ELF-1 (cell line): ENCODE data around the gene MRTFA.
"Not testable (repeated sequence)": the region's sequence is repeated elsewhere in the genome, so short reads cannot be mapped to it uniquely, and the experiment has no call there.

Experiments used
- DNase-seq: peaks from one replicate; pipeline ENCODE4 v3.0.0-alpha.2; 2016; ENCODE audit warnings: low read depth, low spot score

MRTFA gene

DNA sequence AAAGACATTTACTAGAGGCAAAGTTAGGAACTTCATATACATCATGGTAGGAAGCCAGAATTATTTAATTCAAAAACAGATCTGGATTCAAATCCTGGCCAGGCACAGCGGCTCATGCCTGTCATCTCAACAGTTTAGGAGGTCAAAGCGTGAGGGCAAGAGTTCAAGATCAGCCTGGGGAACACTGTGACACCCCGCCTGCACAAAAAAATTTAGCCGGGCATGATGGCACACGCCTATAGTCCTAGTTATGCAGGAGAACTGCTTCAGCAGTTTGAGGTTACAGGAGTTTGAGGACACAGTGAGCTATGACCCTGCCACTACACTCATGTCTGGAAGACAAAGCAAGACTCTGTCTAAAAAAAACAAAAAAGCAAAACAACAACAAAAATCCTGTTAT is 8.9 kb downstream of the MRTFA start:
- DNase-seq = no peak

DNA sequence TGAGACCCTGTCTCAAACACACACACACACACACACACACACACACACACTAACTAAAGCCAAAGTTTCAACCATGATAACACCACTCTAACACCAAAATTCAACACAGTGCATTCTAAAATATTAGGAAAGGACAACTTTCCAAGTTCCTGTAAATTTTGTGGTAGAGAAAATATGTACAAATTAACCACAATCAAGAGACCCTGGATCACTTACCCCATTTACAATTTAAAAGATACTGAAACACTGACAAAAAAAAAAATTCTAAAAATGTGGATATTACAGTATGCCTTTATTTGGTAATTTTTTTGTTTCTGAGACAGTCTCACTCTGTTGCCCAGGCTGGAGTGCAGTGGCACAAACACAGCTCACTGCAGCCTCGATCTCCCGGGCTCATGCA is 9.7 kb downstream of the MRTFA start:
- DNase-seq = no peak

DNA sequence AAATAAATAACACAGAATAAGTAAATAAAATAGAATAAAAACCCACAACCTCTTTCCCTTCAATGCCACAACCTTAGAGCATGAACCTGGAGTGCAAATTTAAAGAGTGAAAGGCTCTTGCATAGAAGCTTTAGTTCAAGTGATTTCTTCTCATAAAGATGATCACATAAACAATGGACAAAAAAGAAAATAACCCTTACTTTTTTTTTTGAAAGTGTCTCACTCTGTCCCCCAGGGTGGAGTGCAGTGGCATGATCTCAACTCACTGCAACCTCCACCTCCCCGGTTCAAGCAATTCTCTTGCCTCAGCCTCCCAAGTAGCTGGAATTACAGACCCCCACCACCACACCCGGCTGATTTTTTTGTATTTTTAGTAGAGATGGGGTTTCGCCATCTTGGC is 10.7 kb downstream of the MRTFA start:
- DNase-seq = not testable (repeated sequence)

DNA sequence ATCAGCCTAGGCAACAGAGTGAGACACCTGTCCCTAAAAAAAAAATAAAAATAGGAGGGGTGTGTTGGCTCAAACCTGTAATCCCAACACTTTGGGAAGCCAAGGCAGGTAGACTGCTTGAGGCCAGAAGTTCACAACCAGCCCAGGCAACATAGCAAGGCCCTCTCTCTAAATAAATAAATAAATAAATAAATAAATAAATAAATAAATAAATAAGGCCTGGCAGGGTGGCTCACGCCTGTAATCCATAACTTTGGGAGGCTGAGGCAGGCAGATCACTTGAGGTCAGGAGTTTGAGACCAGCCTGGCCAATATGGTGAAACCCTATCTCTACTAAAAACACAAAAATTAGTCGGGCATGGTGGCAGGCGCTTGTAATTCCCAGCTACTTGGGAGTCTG is 11.2 kb downstream of the MRTFA start:
- DNase-seq = not testable (repeated sequence)

GRCh38 chr22:40624770-40625169 is 11.7 kb downstream of the MRTFA start:
- no peak for DNase-seq

- no peak for DNase-seq
Measured at GRCh38 chr22:40621309-40622151, 15.0 kb downstream of the MRTFA start.

- no peak for DNase-seq
Measured at GRCh38 chr22:40620464-40621046, 16.0 kb downstream of the MRTFA start.

DNA sequence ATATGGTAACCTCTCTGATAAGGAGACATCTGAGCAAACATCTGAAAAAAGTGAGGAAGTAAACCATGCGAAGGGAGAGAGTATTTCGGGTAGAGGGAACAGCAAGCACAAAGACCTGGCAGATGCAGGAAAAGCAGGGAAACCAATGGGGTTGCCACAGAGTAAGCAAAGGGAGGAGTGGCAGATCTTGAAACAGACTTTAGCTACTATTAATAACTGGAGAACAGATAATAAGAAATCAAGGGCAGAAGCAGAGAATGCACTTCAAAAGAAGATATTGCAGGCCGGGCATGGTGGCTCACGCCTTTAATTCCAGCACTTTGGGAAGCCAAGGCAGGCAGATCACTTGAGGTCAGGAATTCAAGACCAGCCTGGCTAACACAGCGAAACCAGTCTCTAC is 18.1 kb downstream of the MRTFA start:
- no peak for DNase-seq

DNA sequence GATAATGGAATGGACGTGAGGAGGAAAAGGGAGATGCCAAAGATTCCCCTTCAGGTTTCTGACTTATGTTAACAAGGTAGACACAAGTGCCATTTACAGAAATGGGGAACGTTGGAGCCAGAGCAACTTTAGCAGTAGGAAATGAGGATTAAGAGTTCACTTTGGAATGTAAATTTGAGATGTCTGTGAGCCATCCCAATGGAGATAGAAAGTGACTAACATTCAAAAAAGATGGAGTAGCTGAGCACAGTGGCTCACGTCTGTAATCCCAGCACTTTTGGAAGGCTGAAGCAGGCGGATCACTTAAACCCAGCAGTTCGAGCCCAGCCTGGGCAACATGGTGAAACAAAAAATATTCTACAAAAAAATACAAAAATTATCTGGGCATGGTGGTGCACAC is 19.9 kb downstream of the MRTFA start:
- no peak for DNase-seq

DNA sequence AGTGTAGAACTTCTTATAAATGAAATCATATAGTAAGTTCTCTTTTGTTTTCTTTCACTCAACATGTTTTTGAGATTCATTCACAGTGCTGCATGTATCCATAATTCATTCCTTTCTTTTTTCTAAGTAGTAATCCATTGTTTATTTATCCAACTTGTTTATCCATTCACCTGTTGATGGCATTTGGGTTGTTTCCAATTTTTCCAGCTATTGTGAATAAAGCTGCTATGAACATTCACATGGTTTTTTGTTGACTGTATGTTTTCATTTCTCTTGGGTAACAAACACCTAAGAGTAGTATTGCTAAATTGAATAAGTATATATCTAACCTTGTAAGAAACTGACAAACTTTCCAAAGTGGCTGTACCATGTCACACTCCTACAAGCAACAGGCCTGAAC is 23.5 kb downstream of the MRTFA start:
- no peak for DNase-seq

DNA sequence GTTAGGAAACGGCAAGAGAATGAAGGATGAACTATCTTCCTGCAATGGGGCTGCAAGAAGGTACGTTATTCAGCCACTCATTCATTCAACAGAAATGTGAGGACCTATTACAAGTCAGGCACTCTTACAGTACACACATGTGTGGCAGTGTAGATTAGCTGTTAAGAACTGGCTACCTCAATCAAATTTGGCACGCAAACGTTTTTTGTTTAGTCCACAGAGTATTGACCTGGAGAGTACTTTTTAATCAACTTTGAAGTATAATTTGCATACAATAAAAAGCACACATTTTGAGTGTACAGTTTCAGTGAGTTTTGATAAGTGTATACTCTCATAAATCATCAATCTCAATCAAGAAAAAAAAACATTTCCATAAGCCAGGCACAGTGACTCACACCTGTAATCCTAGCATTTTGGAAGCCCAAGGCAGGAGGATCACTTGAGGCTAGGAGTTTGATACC is 24.2 kb downstream of the MRTFA start:
- DNase-seq = no peak

DNA sequence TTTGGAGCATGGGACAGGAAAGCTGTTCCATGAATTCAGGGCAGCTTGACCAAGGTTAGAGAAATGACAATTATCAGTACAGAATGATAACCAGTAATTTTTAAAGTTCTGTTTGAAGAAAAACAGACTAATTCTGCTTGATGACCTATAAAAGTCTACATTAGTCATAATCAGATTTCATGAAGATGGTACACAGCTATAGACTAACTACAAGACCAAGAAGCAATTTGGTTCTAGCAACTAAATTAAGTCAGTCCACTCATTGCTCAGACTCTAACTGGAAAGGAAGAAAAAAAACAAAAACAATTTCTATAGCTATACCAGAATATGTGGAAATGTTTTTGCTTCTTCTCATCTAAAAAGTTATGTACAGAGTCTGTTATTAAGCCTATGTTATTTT is 24.9 kb downstream of the MRTFA start:
- no peak for DNase-seq

DNA sequence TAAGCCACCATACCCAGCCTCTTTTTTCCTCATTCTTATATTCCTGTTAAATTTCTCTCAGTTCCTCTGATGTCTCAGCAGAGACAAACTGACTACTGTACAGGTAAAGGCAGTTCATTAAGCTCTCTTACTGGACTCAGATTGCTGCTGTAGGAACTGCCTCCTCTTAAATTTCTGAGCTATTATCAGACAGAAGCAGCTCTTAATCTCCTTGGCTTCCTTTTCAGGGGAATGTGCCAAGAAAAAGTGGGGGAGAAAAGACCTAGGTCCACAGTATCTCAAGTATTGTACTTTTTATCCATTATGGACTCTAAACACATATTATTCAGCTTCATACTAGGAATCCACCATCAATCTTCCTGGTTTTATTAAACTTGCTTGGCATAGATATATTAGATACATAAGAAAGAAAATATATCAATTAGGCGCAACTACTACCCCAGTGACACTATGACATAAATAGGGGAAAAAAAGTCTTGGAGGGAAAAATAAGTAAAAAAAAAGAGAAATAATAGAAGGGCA is 26.1 kb downstream of the MRTFA start:
- no peak for DNase-seq

DNA sequence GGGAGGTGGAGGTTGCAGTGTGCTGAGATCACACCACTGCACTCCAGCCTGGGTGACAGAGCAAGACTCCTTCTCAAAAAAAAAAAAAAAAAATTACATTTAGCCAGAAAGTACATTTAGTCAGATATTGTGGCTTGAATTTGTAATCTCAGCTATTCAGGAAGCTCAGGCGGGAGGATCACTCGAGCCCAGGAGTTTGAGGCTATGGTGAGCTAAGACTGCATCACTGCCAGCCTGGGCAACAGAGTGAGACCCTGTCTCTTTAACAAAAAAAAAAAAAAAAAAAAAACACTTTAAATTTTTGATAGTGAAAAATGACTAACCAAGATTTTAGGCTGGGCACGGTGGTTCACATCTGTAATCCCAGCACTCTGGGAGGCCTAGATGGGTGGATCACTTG is 27.3 kb downstream of the MRTFA start:
- no peak for DNase-seq

- no peak for DNase-seq
Measured at GRCh38 chr22:40607506-40607905, 29.0 kb downstream of the MRTFA start.

DNA sequence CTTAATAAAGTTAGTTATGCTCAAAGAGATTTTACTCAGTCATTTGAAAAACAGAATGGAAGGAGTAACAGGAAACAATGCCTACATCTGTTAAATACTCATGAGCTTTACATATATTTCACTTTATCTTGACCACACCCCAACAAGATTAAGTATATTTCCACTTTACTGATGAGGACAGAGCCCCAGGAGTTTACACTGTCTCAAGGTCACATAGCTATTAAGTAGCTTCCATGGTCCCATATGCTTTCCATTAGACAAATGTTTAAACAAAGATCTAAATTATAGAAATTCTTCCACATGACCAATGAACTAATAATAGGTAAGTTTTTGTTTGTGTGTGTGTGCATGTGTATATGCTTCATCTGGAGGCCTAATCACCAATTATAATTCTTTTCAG is 30.2 kb downstream of the MRTFA start:
- no peak for DNase-seq

DNA sequence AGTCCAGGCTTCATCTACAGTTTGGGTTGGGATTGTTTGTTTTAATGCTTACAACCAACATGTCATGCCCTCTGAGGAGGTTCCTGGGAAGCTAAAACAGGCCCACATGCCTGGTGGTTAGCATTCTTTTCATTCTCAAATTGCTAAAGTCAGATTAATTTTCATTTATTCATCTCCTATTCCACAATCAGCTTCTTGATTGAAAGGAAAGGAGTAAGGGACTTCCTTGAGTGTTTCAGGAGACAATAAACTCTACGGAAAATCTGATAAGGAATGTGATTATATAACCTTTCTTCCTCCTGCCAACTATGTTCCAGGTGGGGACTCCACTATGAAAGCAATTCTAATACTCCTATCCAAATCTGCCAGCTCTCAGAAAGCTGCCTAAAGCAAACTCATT is 30.8 kb downstream of the MRTFA start:
- no peak for DNase-seq

DNA sequence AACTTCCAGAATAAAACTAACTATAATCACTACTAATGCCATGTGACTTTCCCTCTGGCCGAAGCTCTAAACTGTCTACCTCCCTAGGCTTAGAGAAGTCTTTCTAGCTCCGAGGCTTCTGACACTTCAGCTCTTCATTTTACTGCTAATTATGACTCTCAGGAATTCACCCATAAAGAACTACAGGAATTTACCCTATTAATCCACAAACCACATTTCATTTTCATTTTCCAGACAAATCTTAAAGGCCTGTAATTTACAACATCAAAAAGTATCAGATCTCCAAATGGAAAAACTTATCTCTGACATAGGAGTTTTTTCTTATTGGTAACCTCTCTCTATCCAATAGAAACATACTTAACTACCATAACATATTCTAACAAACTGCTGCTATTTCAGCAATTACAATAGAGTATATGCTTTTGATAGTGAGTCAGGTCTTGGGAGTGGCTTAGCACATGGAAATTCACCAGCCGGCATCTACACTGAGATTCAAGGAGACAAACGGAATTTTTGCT is 33.4 kb downstream of the MRTFA start:
- DNase-seq = no peak

DNA sequence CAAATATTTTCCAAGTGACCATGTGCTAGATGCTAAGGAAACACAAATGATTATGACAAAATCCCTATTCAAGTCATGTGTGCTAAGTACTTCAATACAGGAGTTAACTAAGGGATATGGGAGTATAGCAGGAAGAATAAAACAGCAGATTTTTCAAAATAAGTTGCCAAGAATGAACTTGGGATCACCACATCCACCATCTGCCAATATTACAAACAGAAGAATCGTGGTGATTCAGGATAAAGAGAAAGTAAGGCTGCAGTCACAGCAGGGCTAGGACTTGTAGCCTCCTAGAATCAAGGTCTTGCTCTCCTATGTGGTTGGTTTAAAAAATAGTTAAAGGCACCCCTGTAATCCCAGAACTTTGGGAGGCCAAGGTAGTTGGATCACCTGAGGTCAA is 34.3 kb downstream of the MRTFA start:
- DNase-seq = no peak

DNA sequence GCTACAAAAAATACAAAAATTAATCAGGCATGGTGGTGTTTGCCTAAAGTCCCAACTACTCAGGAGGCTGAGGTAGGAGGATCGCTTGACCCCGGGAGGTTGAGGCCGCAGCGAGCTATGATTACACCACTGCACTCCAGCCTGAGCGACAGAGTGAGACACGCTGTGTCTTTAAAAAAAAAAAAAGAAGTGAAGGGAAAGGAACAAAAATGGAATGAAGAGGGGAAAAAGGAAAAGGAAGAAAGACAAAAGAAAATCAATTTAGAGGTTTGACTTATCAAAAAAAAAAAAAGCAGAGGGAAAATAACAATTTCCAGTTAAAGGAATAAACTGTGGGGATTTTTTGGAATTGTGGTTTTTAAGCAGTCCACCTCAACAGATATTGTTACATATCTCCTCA is 36.8 kb downstream of the MRTFA start:
- DNase-seq = no peak

GRCh38 chr22:40598712-40599111 is 37.8 kb downstream of the MRTFA start:
- DNase-seq = not testable (repeated sequence)

GRCh38 chr22:40597526-40598430 is 38.7 kb downstream of the MRTFA start:
- DNase-seq = no peak
